ENCODE measurements around the gene CCDC57.

CCDC57 gene

DNA sequence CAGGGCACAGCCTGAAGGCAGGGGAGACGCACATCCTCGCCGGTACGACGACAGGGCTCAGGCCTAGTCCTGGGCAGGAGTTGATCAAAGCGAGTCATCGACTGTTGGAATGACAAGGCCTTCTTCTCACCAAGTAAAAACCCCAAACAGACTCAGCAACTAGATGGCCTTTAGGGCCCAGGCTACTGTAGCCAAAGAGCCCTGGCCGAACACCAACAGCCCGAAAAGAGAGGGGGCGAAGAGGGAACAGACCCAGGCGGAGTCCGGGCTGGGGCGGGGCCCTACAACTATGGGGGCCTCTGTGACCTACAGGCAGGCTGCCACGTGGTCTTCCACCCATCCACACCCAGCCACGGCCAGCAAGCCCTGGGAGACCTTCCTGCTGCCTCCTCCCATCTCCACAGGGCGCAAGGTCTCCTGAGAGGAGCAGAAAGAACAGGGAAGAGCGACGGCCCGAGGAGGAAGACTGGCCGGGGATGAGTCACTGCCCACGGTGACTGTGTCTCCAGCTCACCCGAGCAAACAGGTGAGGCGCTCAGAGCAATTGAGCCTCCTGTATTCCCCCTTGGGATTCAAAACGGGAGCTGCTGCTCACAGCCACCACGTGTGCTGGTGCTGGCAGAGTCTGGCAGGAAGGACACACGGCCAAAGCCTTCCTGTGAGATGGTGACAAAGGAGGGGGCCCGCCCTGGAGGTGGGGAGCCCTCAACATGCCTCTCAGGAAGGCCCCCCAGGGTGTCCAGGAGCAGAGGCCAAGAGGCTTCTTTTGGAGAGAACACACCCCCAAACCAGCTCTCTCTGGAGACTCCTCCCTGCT lies 33.9 kb upstream of the CCDC57 start:
- DNase-seq = peak; percentile 92

DNA sequence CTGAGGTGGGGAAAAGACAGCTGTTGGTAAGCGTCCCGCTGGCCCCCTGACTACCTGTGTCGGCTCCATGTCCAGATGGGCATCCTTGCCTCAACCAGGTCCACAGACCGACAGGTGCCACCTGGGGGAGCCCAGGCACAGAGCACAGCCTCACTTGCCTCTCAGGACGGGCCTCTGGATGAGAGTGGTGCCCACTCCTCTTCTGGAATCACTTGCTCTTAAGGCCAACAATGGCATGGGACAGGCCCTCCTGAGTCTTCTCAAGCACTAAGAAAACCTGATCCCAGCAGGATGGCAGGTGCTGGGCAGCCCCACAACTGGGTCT lies 33.4 kb upstream of the CCDC57 start:
- DNase-seq = no peak

DNA sequence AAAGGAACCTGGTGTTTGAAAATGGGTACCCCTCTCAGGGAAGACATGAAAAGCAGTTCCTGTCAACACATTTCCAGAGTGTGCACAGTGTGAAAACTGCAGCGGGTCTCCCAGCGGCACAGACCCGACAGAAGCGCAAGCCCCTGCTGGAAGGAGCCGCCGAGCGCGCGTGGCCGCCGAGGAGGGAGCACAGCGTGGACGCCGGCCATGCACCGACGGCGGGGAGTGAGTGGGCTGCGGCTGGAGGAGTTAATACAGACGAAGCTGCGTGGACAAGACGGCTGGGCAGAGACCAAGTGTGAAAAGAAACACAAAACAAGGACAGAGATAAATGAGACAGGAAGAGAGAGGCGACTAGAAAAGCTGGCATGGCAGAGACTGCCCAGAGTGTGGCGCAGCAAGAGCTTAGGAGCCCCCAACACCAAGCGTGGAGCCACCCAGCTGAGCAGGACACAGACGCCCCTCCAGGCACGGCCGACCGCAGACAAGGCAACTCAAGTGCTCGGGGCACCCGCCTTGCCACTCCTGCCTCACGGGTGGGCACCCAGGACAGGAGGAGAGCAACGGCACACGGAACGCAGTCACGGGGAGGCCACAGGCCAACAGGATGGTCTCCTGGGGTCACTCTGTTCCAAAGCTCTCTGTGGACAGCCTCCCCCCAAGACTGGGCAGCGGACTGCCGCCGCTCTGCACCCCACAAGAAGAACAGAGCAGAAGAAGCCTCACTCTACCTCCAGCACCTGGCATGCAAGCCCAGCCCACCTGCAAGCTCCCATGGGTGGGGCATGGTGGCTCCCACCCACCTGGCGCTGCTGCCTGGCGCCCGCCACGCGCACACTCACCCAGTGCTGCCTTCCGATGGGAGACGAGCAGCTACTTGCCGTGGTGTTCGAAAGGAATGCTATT lies 32.7 kb upstream of the CCDC57 start:
- DNase-seq = no peak

DNA sequence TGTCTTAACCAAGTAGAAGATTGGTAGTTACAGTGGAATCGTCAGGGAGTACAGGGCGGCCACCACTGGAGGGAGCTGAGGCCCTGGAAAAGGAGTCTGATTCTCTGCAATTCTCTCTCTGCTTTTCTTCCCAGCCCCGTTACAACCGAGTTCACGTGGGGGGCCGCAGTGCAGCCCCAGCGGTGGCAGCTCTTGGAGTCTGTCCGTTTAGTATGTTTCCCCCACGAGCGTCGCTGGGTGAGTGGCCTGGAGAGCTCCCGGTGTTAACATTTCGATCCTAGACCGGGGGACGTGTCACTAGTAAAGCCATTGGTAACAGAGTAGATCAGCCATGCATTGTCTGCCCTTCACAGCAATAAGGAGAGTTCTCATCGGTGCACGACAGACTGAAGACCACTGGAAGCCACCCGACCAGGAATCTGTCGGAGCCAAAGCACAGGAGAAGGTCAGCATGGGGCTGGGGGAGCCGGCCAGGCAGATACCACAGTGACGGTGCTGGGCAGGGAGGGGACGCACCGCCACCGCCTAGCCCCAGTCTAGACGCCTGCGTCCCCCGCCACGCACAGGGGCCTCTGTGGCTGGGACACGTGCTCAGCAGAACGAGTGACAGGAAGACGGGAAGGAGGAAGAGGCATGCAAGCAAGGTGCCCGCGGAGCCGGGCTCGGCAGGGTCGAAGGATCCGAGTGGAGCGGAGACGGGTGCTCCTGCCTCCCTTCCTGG lies 31.9 kb upstream of the CCDC57 start:
- peak; percentile 63 for DNase-seq

DNA sequence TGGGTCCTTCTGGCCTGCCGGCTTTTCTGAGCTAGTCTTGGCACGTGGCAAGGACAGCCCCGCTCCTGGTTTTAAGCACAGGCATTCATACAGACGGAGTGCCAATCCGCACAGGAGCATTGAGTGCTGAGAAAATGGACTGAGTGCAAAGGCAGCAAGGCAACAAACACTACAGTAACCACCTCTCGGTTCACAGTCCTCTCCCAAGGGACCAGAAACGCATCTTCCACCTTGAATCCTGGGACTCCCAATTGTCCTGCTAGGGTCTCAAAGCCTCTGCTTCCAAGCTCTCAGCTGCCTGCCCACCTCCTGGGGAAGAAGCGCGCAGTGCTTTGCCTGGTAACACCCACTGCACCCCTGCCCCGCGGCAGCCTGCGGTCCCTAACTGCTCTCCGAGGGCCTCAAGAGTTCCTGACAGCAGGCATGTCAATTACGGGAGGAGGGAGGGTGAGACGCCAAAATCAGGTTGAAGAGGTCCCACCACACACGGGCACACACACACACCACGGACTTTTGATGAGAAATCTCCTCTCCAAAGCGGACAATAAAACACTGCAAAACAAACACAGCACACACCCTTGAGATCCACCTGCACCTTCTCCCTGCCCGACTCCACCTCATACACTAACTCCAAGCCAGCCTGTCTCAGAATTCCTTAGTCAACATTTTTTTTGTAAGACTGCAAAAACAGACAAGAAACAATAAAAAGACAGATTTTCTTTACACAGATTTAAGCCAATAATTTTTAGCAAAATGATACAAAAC lies 31.2 kb upstream of the CCDC57 start:
- DNase-seq = no peak

GRCh38 chr17:82242977-82243647 lies 30.5 kb upstream of the CCDC57 start:
- no peak for DNase-seq

DNA sequence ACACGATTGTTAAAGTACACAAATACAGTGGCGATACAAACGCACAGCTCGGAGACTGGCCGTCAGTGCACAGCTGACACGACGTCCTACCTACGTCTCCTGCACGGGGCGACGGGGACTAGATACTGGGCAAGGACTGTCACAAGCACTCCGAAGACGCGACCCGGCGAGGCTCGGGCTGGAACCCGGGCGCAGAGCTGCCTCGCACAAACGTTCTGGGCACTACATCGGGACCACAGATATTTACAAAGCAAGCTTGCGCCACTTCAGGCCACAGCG lies 30.0 kb upstream of the CCDC57 start:
- DNase-seq = no peak

- DNase-seq = peak; percentile 26
These were observed 29.5 kb upstream of the CCDC57 start for GRCh38 chr17:82241926-82242697.

DNA sequence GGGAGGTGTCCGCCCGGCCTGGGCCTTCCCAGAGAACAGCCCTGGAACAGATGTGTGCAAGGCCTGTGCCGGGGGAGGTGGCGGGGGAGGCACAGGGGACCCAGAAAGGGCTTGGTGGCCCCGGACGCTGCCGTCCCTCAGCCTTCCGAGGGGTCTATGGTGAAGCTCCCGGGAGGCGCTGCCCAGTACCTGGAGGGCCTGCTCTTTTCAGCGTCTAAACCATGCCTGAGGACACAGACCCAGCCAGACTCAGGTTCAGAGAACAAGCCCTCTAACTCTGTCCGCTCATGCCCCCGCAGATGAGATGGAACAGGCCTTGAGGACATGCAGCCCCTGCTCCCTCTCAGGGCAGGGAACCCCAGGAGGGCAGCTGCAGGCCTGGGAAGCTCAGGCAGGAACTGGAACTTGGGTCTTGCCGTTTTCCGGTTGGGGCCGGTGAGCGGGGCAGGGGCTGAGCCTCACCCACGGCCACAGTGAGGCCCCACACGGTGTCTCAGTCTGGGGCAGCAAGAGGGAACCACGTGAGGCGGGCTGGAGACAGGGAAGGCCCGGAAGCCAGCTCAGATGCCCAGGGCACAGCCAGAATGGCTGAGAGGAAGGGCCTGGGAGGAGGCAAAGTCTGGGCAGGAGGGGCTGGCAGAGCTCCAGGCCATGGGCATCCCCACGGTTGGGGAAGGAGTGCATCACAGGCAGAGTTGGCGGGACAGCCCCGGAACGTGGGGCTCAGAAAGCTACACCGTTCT lies 28.7 kb upstream of the CCDC57 start:
- DNase-seq = no peak

GRCh38 chr17:82240506-82241182 lies 28.0 kb upstream of the CCDC57 start:
- no peak for DNase-seq

DNA sequence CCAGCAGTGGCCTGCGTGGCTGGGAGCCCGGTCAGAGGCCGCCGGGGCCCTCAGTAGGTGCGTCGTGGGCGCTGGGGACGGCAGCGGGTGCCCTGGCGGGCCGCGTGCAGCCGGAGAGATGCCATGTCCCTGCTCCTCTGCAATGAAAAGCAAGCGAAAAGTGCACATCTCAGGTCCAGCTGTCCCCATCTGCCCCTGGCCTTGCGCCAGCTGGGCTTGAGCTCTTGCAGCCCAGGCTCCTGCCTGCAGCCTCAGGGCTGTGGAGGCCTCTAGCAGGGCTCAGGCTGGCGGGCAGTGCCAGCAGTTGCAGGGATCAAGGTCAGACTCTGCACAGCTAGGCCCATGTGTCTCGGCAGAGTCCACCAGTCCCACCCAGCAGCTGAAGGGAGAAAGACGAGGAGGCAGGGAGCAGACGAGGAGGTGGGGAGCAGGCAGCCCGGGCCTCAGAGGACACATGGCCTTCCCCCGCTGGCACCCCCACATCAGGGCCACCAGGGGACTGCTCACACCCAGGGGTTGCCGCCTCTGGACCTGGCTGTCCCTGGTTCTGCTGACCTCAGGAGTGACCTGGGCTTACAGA lies 27.4 kb upstream of the CCDC57 start:
- no peak for DNase-seq

- DNase-seq = no peak
These were observed 26.8 kb upstream of the CCDC57 start for GRCh38 chr17:82239401-82239925.

GRCh38 chr17:82238472-82239201 lies 26.0 kb upstream of the CCDC57 start:
- no peak for DNase-seq

GRCh38 chr17:82237746-82238471 lies 25.3 kb upstream of the CCDC57 start:
- no peak for DNase-seq

- DNase-seq = no peak
These were observed 24.6 kb upstream of the CCDC57 start for GRCh38 chr17:82237083-82237745.

DNA sequence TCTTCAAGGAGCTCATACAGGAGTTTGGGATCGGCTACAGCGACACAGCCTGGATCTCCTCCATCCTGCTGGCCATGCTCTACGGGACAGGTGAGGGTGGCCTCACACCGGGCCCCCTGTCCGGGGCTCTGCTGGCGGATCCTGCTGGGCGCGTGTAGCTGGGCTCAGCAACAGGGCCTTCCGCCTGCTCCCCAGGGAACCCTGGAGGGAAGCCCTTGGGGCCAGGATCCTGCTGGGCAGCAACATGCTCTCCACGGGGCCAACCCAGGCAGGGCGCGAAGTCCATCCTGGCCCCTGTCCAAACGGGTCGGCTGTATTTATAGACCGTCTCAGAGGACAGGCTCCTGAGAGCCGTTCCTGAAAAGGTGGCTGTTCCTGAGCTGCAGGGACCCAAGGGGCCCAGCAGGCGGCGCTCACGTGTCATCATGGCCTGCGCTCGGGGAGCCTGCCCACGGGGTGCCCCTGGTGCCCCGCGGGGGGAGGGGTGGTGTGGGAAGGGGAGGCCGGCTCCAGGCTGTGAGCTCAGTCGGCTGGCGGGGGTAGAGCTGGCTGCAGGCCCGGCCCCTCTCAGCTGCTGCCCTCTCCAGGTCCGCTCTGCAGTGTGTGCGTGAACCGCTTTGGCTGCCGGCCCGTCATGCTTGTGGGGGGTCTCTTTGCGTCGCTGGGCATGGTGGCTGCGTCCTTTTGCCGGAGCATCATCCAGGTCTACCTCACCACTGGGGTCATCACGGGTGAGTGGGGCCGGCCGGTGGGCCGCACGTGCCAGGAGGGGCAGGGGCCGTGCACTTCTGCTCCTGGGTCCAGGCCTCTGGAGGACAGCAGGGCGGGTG lies 23.7 kb upstream of the CCDC57 start:
- DNase-seq = peak; percentile 74

DNA sequence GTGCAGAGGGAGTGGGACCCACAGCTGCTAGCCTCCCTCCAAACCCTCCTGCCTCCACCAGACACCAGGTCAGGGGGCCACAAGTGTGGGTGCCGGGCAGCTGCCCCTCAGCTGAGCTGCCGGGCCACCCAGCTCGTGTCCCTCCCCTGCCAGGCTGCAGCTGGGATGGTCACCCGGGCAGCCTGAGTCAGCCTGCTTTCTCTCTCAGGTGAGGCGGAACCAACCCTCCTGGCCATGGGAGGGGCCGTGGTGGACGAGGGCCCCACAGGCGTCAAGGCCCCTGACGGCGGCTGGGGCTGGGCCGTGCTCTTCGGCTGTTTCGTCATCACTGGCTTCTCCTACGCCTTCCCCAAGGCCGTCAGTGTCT lies 23.1 kb upstream of the CCDC57 start:
- DNase-seq = no peak
